Measurements from ENCODE around the gene BARX1. TPM values are rescaled to one million over a fixed set of nuclear protein-coding genes. Genes with fewer than 3 reads are reported as not detected.

The BARX1 gene
- total and polyA plus RNA-seq, 10 of the 15 experiments (the other 5 are each of a cell fraction or from before 2014, with no cell fraction given), result not detected

GRCh38 chr9:93994132-93994531, 39.0 kb upstream of the BARX1 start:
- Histone ChIP-seq H3K27me3 (replicated peaks in 1 of 2; ENCODE audit: control insufficient read depth in 2 of 2, insufficient read depth in 2 of 2, low read length in 1 of 2) (no peaks in the 10 kb centered on the region), H3K4me3 (no peak overlapping the region), H3K36me3 (ENCODE audit: control insufficient read depth in 2 of 2, insufficient read depth in 2 of 2, low read length in 1 of 2) (no peaks in the 10 kb centered on the region), H3K9ac (ENCODE audit: control insufficient read depth, insufficient read depth, low read length) (no peak overlapping the region), H2AFZ (ENCODE audit: control insufficient read depth, low read depth, low read length) (no peak overlapping the region), H3K27ac (ENCODE audit: control insufficient read depth, insufficient read depth) (no peak overlapping the region), H3K4me2 (ENCODE audit: control insufficient read depth, insufficient read depth) (no peak overlapping the region), H3K4me1 (ENCODE audit: control insufficient read depth, insufficient read depth, low read length) (no peaks in the 10 kb centered on the region), H3K79me2 (ENCODE audit: control insufficient read depth, insufficient read depth, low read length) (no peaks in the 10 kb centered on the region), H4K20me1 (ENCODE audit: control insufficient read depth, insufficient read depth) (no peaks in the 10 kb centered on the region), H3K9me3 (replicated peaks; ENCODE audit: control insufficient read depth, insufficient read depth, low read length) (no peaks in the 10 kb centered on the region; the same call in 2 of the 3 replicates)
- DNase-seq (ENCODE audit: low read depth, low spot score) (no peak), ATAC-seq (no peak), FAIRE-seq (no peak)
- 27% methylated on average over 3 of the region's 3 CpGs for WGBS (ENCODE audit: insufficient coverage, insufficient replicate concordance, low lambda C conversion rate, missing lambda C conversion rate)
- ChIA-PET RAD21 (ENCODE audit: unreplicated experiment) (no interaction called here), SMC1A (ENCODE audit: uncharacterized antibody, unreplicated experiment) (no interaction called here), POLR2A (no interaction called here), CTCF (interaction anchor here (1.5 kb wide), 1 partner anchor 8 kb away, joined by 7 read pairs; no protein-coding TSS in a partner anchor)
- in situ Hi-C loops (cut with MboI) (no loop called here), intact Hi-C loops (cut with micrococcal nuclease; ENCODE audit: unreplicated experiment) (no loop called here)
- BruUV-seq (replicated peaks), result no TSS peak
- TF ChIP-seq FOXM1 (IDR thresholded peaks at IDR 0.05; ENCODE audit: low read depth, low read length) (no peak), CTCF (IDR thresholded peaks at IDR 0.05 in 2 of 3, conservative IDR thresholded peaks at IDR 0.05 in 1 of 3; ENCODE audit: control insufficient read depth in 2 of 3, extremely low read depth in 1 of 3, insufficient read depth in 1 of 3, low read depth in 3 of 3, low read length in 3 of 3) (no peak), RELA (IDR thresholded peaks at IDR 0.05; ENCODE audit: borderline replicate concordance, partially characterized antibody) (no peak), E2F8 (IDR thresholded peaks at IDR 0.05; ENCODE audit: low read depth, partially characterized antibody) (no peak), CUX1 (IDR thresholded peaks at IDR 0.05; ENCODE audit: insufficient replicate concordance, low read depth, low read length) (no peak), IRF3 (IDR thresholded peaks at IDR 0.05) (no peak), SMC3 (IDR thresholded peaks at IDR 0.05; ENCODE audit: borderline replicate concordance, low read length) (no peak), NFYB (IDR thresholded peaks at IDR 0.05; ENCODE audit: insufficient read depth, low read depth, low read length) (no peak), NRF1 (conservative IDR thresholded peaks at IDR 0.05; ENCODE audit: low read depth, low read length) (no peak)
